Stimulated activated CD4-positive, alpha-beta T cell treated with anti-CD3 and anti-CD28 coated beads, TNF-alpha, amount 100 ng/mL, for 48 hours (primary cell): ENCODE measurements around the gene CLOCK.

Source experiments
- DNase-seq, 3 donors: peaks; one replicate each; pipeline ENCODE4 v3.0.0-alpha.2; 2020; ENCODE audit warnings: low read depth in 3 of 3

Gene CLOCK

DNA sequence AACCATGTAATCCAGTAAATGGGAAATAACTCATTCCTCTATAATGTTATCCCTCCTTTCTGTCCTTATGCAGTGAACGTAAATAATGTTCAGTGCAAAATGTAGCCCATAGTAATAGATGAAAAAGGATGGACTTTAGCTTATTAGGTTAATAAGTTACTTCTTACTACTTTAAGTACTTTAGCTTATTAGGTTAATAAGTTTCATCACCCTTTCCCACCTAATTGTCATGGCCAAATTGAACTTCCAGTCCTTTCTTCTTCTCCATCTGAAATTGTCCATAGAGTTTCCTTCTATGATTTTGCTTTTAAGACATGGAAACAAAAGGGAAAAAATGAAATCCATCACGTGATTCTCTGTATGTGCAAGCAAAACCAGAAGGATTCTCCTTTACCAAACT, 166.1 kb downstream of the CLOCK start:
- DNase-seq: no peak

DNA sequence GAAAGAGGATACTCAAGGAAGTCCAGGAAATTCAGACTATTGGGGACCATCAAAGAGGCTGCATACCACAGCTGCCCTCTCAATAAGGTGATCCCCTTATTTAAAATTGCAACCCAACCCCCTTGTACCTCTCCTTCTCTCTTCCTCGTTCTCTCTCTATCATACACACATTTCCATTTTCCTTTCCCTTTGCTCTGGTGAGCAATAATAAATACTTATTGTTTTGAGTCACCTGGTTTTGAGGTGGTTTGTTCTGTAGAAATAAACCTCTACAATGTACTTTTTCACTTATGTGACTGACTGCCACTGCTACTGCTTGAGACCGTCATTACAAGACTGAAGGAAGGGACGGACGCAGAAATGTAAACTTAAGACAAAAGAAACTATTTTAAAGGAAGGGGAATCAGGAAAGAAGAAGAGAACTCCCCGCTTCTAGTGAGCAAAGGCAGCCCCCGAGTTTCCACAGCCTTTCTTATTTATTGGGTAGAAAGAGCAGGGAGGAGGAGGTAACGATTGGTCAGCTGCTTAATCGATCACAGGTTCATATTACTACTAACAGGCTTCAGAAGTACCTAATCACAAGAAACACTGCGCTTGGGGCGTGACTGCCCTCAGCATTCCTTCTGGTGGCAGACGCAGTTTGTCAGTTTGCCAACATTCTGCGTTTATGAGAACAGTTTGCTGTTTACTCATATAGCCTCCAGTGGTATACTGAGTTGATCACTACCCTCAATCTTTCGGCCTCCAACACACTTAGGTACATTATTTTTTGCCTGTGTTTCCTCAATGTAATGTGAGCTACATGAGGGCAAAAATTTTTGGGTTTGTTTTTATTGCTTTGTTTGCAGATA, 167.9 kb downstream of the CLOCK start:
- no peak for DNase-seq
